K562 (cell line): ENCODE data around the gene DGLUCY. TPM values are rescaled to one million over a fixed set of nuclear protein-coding genes. Genes with fewer than 3 reads are reported as not detected.
A peak's percentile ranks its signal among the peaks of the same experiment; 100 is the strongest.

ENCODE experiments used
- BMI1 ChIP-seq: fragments of 150-350 bp; IDR thresholded peaks from 2 replicates; pipeline ENCODE4 v1.6.1; 2014; ENCODE audit warnings: low read length
- BRD4 ChIP-seq: fragments of 200-600 bp; sonication (generic); IDR thresholded peaks from 2 replicates; pipeline ENCODE4 v1.6.1; 2017; ENCODE audit warnings: inconsistent platforms
- RFX1 ChIP-seq: fragments of 450-650 bp; IDR thresholded peaks from 2 replicates; pipeline ENCODE4 v1.6.1; 2016; ENCODE audit warnings: mild to moderate bottlenecking, moderate library complexity
- SNRNP70 ChIP-seq: fragments of 200-400 bp; formaldehyde crosslinking; optimal IDR thresholded peaks from 2 replicates; pipeline ENCODE3; 2017; ENCODE audit warnings: low read depth, low read length
- WHSC1 ChIP-seq: IDR thresholded peaks from one replicate; pipeline ENCODE4 v1.6.1; 2012; ENCODE audit warnings: low read length, control low read depth, inconsistent platforms
- polyA plus RNA-seq, 8 experiments: library from polyadenylated mRNA; depleted of rRNA in 4 of 8; stranded (reverse) in 5 of 8; unstranded in 3 of 8; fragments of >200 nt; fragmentation: Nextera tagmentation in 2 of 8; fragmentation: Illumina TruSeq in 1 of 8; extraction: Ambion mirVana in 2 of 8; extraction: Trizol in 1 of 8; gene quantifications; 2 replicates each; pipeline versions ENCODE4 v1.2.1 to v1.2.3, GENCODE V29; 2011 to 2014; ENCODE audit warnings: inconsistent platforms in 1 of 8, missing spikeins in 1 of 8
- total RNA-seq, 7 experiments: library from RNA; depleted of rRNA in 6 of 7; stranded (reverse); fragments of >200 nt in 6 of 7; fragmentation: Illumina TruSeq in 2 of 7; extraction: Trizol in 2 of 7; gene quantifications; 2 replicates each; pipeline versions ENCODE4 v1.2.1 to v1.2.3, GENCODE V29; 2011 to 2021; ENCODE audit warnings: low replicate concordance in 1 of 7
- TF ChIP-seq, protein P1 (sequence below), 2 experiments: fragments of 450-650 bp; formaldehyde crosslinking in 1 of 2; IDR thresholded peaks; 2 replicates each; pipeline versions ENCODE4 v1.4.0 to v1.6.1; 2014 to 2020; ENCODE audit warnings: mild to moderate bottlenecking in 2 of 2, borderline replicate concordance in 1 of 2, low read depth in 1 of 2
- TF ChIP-seq, protein P2 (sequence below), 3 experiments: IDR thresholded peaks in 2 of 3; conservative IDR thresholded peaks in 1 of 3; 2 replicates each; pipeline ENCODE4 v1.5.1; 2011 to 2012; ENCODE audit warnings: low read length in 3 of 3, mild to moderate bottlenecking in 3 of 3, control low read depth in 2 of 3, improper control_type of control experiment in 1 of 3, inconsistent platforms in 1 of 3, low read depth in 1 of 3, mixed read lengths in 1 of 3, moderate library complexity in 1 of 3; ENCODE audit not compliant: insufficient read depth in 2 of 3

The DGLUCY gene
- total and polyA plus RNA-seq, 9 of the 15 experiments (the other 6 are each of a cell fraction or from before 2014, with no cell fraction given), result 9.9 to 28.4 (median 21.0) TPM

DNA sequence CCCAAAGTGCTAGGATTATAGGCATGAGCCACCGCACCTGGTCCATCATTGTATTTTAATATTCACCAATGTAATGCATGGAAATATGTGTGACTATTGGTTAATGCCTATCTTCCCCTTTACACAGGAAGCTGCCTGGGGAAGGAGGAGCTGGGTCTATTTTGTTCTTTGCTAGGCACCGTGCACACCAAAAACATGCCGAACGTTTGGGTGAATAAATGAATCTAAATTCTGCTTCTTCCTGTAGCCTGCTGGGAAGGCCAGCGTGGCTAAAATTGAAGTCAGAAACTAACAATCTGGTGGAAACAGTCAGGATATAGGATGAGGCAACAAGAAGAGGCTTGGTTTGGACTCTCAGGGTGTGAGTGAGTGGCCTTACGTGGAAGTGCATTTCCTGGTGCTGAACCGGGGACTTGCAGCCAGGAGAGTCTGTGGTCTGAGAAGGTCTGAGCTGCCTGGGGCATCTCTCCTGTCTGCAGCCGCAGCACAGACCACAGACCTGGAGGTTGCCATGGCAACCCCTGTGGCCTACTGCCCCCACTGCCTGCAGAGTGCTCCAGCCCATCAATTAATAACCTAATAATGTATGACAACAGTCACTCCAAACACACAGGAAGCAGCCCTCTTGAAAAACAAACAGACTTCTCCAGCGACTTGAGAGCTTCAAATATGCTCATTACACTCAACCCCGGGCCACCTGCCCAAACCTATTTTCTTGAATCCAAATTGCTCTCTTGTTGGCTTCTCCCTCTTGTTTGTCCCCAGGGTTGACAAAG lies 136.2 kb downstream of the DGLUCY start (continued):
- TF ChIP-seq, protein P1, sequence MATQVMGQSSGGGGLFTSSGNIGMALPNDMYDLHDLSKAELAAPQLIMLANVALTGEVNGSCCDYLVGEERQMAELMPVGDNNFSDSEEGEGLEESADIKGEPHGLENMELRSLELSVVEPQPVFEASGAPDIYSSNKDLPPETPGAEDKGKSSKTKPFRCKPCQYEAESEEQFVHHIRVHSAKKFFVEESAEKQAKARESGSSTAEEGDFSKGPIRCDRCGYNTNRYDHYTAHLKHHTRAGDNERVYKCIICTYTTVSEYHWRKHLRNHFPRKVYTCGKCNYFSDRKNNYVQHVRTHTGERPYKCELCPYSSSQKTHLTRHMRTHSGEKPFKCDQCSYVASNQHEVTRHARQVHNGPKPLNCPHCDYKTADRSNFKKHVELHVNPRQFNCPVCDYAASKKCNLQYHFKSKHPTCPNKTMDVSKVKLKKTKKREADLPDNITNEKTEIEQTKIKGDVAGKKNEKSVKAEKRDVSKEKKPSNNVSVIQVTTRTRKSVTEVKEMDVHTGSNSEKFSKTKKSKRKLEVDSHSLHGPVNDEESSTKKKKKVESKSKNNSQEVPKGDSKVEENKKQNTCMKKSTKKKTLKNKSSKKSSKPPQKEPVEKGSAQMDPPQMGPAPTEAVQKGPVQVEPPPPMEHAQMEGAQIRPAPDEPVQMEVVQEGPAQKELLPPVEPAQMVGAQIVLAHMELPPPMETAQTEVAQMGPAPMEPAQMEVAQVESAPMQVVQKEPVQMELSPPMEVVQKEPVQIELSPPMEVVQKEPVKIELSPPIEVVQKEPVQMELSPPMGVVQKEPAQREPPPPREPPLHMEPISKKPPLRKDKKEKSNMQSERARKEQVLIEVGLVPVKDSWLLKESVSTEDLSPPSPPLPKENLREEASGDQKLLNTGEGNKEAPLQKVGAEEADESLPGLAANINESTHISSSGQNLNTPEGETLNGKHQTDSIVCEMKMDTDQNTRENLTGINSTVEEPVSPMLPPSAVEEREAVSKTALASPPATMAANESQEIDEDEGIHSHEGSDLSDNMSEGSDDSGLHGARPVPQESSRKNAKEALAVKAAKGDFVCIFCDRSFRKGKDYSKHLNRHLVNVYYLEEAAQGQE (IDR thresholded peaks at IDR 0.05; ENCODE audit: borderline replicate concordance), result no peak
- TF ChIP-seq, protein P1 (CRISPR knock-in tag; IDR thresholded peaks at IDR 0.05; ENCODE audit: low read depth), result no peak
- TF ChIP-seq WHSC1 (no peak), SNRNP70 (no peak), BRD4 (no peak), RFX1 (peak; percentile 93), BMI1 (peak; percentile 34; the same call in 1 of the 2 replicates)
- TF ChIP-seq, protein P2, sequence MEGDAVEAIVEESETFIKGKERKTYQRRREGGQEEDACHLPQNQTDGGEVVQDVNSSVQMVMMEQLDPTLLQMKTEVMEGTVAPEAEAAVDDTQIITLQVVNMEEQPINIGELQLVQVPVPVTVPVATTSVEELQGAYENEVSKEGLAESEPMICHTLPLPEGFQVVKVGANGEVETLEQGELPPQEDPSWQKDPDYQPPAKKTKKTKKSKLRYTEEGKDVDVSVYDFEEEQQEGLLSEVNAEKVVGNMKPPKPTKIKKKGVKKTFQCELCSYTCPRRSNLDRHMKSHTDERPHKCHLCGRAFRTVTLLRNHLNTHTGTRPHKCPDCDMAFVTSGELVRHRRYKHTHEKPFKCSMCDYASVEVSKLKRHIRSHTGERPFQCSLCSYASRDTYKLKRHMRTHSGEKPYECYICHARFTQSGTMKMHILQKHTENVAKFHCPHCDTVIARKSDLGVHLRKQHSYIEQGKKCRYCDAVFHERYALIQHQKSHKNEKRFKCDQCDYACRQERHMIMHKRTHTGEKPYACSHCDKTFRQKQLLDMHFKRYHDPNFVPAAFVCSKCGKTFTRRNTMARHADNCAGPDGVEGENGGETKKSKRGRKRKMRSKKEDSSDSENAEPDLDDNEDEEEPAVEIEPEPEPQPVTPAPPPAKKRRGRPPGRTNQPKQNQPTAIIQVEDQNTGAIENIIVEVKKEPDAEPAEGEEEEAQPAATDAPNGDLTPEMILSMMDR (IDR thresholded peaks at IDR 0.05 in 2 of 3, conservative IDR thresholded peaks at IDR 0.05 in 1 of 3; ENCODE audit: insufficient read depth in 2 of 3, low read depth in 1 of 3, low read length in 3 of 3), result peak in 1 of 3 experiments; percentile 4; a peak in 1 of 6 replicates
